GM18873 (cell line): ENCODE measurements around the gene PPP1R2C.

Experiments used
- ATAC-seq: cut with Tn5 transposase; IDR thresholded peaks from one replicate; pipeline ENCODE4 v1.9.1; 2021; ENCODE audit warnings: mild to moderate bottlenecking, moderate library complexity, moderate number of reproducible peaks; ENCODE audit not compliant: unreplicated experiment, low FRiP score

PPP1R2C gene

DNA sequence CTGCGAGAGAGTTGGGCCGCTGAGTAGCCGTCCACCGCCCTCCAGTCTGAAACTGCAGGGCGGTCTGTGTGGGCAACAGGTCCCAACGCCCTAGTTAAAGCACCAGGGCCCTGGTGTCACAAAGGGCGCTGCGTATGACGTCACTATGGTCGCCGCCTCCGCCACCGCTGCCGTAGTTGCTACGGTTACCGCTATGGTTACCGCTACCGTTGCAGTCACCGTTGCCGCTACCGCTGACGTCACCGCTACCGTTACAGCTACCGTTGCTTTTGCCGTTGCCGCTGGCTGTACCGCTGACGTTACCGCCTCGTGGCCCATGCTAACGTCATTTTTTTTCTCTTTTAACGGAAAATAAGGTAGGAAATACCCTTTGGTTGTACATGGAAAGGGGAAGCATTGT lies at the start of gene PPP1R2C:
Gene PPP1R2C, minus strand, starts transcription at position 68 of the 400 bp plus-strand sequence. CDS start 84 bp downstream, outside the sequence.
- ATAC-seq, result no peak

DNA sequence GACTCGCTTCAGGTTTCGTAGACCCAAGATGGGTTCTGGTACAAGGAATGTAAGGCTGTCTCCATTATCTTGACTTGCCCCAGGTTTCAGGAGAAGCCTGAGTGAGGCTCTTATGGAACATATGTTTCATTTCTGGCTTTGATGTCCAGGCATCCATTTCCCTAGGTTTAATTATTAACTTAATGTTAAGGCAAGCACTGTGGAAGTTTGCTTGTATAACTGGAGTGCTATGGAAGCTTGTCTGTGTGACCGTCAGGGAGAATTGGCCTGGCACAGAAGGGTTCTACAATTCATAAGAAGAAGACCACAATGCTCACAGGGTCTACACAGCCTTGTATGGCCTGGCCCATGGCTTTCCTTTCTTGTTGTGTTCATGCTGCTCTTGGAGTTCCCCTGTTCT lies 47.2 kb upstream of the PPP1R2C start:
- no peak for ATAC-seq

DNA sequence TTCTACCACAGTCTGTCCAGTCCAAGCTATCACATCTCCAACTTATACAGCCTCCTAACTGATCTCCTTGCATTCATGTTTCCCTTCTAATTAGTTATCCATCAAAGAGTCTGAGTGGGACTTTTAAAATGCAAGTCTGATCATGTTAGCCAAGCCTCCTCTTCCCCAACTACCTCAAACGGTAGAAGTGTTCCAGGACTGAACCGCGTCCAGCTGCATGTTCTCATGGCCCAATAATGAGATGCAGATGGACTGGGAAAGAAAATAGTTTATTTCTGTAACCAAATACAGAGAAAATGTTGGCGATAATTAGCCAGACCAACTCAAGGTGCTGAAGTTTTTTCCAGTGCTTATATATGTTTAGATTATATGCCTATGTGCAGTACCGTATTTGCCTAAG lies 46.6 kb upstream of the PPP1R2C start:
- ATAC-seq, result no peak

DNA sequence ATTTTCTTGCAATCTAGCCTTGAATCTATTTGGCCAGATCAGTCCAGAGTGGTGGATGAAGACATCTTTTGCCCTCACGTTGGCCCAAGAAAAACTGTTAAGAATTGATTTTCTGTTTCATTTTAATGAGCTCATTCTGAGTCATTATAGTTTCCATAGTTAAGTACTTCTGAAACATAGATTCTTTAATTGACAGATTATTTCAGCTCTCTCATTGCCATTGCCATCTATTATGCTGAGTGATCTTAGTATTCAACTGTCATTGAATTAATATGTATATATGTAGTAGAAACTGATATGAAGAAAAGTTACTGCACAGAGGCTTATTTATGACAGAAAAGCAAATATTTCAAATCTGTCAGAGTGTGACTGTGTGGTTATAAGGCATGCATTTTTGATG lies 45.5 kb upstream of the PPP1R2C start:
- no peak for ATAC-seq

DNA sequence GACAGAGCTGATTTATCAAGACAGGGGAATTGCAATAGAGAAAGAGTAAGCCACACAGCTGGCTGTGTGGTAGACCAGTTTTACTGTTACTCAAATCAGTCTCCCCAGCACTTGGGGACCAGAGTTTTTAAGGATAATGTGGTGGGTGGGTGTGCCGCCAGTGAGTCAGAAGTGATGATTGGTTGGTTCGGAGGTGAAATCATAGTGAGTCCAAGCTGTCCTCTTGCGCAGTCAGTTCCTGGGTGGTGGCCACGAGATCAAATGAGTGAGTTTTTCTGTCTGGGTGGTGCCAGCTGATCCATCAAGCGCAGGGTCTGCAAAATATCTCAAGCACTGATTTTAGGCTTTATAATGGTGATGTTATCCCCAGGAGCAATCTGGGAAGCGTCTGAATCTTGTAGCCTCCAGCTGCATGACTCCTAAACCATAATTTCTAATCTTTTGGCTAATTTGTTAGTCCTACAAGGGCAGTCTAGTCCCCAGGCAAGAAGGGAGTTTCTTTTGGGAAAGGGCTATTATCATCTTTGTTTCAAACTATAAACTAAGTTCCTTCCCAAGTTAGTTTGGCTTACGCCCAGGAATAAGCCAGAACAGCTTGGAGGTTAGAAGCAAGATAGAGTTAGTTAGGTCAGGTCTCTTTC lies 44.0 kb upstream of the PPP1R2C start:
- ATAC-seq, result no peak

DNA sequence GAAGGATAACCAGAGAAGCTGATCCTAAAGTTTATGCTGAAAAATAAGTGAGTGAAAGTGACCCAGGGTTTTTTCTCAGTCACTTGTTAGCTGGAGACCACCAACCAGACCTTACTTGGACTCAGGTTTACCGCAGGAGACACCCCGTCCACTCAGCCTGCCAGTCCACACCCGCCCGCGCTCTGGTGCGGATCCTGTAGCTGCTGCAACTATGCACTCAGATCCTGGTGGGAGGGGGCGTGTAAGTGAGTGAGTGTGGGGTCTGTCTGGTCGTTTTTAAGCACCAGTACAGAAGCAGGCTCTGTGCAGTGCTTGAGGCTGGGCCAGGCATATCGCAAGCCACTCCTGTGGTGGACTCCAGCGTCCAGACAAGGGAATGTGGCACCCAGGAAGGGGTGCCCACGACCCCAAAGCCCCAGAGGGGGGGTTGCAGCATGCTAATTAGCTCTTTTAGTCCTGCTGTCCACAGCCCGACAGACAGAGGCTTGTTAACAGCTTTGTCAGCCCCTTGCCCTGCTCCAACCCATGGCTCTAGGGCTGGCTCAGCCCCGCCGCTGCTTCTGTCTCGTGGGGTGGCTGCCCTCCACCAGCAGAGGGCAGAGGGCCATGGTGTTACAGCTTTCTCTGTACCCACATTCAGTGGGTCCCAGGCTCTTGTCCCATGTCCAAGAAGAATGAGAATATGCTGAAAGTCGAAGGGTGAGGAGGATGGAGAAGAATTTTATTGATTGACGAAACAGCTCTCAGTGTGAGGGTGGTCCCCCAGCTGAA lies 40.4 kb upstream of the PPP1R2C start:
- no peak for ATAC-seq

DNA sequence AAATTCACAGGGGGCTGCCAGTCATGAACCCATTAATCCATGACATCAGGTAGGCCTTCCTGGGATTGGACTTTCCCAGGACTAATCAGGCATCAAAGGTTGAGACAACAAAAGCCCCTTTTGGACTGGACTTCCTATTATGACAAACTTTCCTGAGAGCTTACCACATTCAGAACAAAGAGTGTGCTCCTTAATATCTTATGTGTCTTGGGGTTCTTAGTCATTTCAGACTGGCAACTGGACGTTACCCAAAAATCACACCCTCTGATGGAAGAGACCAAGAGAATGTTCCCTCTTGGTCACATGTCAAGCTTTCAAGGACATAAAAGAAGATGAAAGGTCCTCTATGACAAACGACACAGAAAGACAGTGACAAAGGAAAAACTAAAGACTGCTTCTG lies 31.6 kb upstream of the PPP1R2C start:
- ATAC-seq, result no peak

DNA sequence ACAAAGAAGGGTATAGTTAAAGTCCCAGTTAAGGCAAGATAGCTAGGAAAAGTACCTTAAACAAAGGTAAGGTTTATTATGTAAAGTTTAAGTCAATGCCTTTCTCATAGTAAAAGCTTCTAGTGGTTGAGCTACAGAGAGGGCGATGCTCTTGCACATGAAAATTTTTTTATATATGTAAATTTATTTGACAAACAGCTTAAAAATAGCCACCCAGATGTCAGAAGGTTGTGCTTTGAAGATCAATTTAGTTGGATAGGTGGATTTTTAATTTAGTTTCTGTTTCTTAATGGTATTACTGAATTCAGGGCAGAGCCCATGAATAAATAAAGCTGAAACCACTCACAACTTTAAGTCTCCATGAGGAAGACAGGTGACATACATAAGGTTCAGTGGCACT lies 29.4 kb upstream of the PPP1R2C start:
- ATAC-seq, result no peak

DNA sequence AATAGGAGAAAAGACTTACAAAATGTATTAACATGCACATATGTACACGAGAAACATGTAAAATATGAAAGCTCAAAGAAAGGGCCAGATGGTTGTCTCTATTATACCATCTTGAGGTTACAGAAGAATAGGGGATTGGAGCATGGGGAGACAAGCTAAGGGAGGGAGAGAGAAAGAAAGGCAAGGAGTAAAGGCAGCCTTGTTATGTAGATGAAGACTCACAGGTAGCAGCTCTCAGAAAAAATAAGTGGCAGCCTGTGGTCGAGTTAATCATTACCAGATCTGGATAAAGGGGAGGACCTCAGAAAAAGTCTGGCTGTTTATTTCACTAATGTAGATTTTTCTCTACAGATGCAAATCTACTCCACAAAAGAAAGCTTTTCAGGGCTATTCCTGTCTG lies 26.6 kb upstream of the PPP1R2C start:
- ATAC-seq, result no peak

DNA sequence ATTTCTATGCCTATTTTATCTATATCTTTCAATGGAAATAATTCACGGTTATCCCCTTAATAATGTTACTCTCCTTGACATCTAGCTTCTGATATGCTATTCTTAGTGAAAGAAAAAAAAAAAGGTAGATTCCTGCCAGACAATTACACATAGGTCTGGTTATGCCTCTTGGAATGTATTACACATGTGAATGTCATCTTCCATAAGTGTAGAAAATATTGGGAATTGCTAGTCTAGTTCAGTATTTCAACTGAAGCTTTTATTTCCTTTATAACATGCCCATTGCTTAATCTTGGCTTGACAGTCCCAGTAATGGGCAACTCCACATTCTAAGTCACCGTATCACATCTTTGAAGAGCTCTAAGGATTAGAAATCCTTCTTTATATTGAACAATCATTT lies 25.4 kb upstream of the PPP1R2C start:
- no peak for ATAC-seq

DNA sequence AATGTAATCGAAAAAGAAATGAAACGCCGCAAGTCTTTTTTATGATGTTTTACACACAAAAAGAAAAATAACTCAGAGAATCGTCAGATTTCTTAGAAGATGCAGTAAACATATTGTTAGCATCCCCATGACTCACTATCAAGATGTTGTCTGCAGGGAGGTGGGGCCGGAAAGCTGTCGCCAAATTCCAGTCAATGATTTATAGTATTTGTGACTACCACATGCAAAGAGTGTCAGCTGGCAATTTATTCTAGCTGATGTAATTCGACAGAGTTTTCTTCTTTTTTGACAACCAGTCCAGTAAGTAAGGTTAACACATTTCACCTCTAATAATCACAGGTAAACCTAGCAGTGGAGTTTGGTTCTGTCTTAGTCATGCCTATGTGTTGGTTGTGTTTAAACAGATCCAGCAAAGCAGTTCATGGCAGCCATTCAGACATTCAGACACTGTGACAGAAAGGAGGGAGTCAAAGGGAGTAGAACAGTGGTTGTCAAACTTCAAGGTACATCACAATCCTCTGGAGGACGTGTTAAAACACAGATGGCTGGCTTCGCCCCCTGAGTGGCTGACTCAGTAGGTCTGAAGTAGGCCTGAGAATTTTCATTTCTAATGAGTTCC lies 19.8 kb upstream of the PPP1R2C start:
- no peak for ATAC-seq

DNA sequence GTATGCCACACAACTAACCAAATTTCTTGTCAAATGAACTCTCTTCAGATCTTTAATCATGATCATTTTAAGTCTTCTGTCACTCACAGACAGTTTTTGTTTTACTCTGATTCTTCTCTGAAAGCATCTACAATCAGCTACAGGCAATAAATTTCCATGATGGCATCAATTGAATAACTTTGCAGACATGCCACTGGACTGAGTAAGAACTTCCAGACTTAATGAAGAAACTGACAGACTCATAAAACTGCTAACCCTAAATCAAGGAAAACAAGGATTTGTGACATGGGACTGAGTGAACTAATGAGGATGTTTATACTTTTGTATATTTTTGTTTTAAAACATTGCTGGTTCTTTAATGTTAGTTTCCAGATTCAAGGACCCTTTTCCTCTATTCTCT lies 5.5 kb upstream of the PPP1R2C start:
- no peak for ATAC-seq

DNA sequence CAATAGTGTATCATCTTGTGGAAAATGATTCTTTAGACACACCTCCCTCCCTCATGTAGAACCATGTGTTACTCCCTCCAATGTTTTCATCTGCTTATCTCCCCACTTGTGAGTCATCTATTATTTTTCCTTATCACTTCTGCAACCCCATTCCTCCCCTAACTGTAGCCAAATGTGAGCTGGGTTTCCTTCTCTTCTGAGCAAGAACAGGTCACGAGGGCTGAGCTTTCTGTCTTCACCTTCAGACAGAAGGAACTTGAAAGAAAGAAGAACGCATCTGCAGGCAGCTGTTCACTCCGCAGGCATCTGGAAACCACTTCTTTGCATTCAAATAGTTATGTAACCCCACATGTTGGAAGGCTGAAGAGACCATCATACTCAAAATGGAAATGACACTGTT lies 1.8 kb downstream of the PPP1R2C start:
- no peak for ATAC-seq

DNA sequence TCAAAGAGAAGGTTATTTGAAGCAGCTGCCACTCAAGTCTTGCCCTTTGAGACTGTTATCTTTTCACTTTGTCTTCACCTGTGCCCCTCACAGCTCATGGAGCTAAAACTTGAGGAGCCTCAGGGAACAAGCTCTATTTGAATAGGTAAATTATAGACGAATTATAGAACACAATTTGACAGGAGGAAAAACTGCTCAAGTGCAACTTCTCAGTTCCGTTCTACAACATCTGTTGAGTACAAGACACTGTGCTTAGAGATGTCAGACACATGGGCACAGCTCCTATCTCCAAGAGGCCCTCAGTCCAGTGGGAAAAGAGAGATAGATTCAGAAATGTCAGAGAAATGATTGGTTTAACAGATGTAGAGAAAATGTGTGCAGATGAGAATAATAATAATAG lies 5.1 kb downstream of the PPP1R2C start:
- ATAC-seq, result no peak

DNA sequence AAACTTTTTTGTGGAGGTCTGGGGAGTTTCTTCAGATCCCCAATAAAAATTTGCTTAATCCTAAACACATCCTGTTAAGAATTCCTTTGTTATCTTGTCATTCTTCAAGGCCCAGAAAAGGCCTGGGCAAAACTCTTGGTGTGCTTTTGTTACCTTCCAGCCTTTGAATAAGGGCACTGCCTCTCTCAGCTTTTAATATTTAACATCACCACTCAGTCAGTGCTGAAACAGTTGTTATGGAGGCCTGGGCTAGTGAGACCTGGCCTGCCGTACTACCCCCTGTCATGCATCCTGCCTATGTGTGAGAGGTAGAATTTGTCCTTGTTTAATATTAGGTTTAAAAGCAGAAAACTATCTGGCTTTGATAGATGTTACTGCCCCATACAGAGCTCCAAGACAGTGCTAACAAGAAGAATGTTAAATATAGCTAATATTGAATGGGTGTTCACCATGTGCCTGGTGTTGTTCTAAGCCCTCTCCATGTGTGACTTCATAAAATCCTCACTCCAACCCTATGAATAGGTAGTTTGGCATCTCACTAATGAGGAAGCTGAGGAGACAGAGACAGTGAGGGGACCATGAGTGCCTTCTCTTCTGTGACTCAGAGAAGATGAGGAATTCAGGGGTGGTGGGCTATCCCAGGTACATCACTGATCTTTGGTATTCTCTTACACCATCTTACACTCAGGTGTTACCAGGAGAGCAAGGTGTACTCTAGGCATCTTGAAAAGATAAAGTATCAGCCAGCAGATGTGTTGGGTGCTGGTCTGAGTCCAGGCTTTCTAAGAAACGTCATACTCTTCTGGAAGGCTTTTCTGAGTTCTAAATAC lies 6.2 kb downstream of the PPP1R2C start:
- no peak for ATAC-seq

DNA sequence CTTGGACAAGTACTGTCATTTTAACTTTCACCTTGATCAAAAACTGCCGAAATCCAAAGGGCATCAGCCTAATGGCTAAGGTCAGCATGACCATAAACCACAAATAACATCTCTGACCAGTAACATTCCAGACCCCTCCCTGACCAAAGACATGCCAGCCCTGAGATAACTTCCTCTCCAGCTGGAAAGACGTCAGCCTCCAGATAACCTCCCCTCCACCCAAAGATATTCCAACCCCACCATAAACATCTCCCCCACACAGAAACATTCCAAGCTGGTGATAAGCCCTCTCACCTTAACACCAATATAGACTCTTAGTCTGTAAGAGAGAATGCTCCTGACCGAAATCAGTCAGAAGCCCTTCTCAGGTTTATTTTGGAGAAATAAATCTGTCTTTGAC lies 7.4 kb downstream of the PPP1R2C start:
- ATAC-seq, result no peak

DNA sequence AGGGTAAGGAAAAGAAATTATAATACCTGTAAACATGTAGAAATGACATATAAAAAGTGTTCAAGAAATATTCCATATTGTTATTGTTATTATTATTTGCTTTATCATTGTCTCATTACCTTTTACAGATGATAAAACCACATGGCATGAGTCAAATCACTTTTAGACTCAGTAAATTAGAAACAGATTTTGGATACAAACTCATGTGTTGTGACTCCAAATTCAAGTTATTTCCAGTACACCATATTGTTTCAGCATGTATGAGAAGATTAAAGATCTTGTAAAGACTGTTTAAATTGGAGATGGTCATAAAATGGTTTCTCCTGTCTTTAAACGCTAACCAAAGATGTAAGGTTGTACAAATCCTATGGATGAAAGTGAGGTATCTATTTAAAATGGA lies 18.1 kb downstream of the PPP1R2C start:
- no peak for ATAC-seq

DNA sequence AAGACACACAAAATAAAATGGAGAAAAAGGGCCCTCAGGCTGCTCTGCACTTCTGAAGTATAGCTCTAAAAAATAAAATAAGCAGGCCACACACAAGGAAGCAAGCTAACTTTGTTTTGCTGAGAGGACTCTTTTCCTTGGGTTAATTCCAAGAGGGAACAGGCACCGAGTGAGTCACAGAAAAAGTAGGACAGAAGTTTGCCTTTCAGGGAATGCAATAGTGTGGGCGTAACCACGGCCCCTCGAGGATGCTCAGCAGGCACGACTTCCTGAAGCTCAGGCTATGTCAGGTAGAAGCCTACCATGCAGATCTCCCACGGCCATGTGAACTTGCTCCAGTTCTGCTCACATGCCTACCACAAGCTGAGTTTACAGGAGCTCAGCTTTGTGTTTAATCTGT lies 22.1 kb downstream of the PPP1R2C start:
- no peak for ATAC-seq

DNA sequence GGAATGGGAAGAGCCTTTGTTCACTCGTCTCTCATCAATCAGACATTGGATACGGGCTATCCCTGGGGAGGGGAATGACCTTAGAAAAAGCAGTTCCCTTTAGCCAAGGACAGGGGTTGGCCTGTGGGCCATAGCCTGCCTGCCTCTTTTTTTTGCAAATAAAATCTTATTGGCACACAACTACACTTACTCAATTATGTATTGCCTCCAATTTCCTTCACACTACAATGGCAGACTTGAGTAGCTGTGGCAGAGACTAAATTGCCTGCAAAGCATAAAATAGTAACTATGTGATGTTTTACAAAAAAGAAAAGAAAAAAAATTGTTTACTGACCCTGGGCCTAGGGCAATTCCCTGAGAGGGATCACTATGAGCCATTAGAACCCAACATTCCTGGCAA lies 23.4 kb downstream of the PPP1R2C start:
- ATAC-seq, result no peak

DNA sequence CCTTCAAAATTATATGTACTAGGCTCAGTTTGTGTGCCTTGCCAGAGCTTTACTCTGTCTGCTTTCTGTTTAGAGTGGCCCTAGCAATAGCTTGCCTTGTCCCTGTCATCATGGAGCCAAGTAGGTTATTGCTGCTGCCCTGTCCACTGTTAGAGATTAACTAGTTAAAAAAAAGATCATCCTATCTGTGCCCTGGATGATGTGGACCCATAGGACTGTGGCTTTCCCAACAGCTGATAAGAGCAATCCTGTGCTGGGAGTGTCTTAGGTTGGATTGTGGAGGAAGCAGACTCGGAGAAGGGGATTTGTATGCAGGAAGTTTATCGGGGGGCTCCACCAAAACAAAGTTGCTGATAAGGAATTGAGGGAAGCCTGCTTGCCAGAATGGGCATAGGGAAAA lies 23.8 kb downstream of the PPP1R2C start:
- ATAC-seq, result no peak

DNA sequence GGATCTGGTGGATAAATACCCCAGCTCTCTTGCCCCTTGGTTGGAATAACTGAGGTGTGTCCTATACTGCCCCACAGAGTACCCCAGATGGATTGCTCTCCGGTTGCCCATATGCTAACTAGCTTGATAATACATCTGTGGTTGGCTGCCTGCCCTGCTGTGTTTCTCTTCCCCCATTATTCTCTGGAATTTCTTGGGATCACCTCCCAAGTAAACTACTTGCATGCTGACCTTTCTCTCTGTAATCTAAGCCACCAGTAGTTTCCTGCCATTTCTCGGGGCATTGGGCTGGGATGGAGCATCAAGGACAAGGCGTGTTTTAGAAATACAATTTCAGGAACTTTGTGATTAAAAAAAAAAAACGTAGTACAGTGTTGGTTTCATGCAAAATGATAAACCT lies 25.2 kb downstream of the PPP1R2C start:
- ATAC-seq, result no peak
